Esophagus squamous epithelium (tissue), 5 donors: ENCODE measurements around the gene CACNA1H. TPM values are rescaled to one million over a fixed set of nuclear protein-coding genes. Genes with fewer than 3 reads are reported as not detected.
"Not testable (repeated sequence)": the region's sequence is repeated elsewhere in the genome, so short reads cannot be mapped to it uniquely, and the experiment has no call there.

Experiments
- DNase-seq: peaks from one replicate; lab custom pipeline; 2025; lab: John Stamatoyannopoulos, UW
- H3K27ac ChIP-seq, 4 donors: fragments of 200-600 bp; sonication (generic); one replicate each; pipeline ENCODE4 v1.5.1; 2016 to 2019; ENCODE audit warnings: mild to moderate bottlenecking in 1 of 4
- H3K27me3 ChIP-seq, 4 donors: fragments of 200-600 bp; sonication (generic); 1 replicate in 3 of 4; 2 replicates in 1 of 4; pipeline versions ENCODE4 v1.5.1 to v1.6.0; 2017 to 2021; ENCODE audit warnings: antibody characterized with exemption in 1 of 4
- H3K36me3 ChIP-seq, 3 donors: fragments of 200-600 bp; sonication (generic); one replicate each; pipeline ENCODE4 v1.5.1; 2016 to 2019
- H3K4me1 ChIP-seq, 3 donors: fragments of 200-600 bp; sonication (generic); one replicate each; pipeline ENCODE4 v1.5.1; 2017 to 2019
- H3K4me3 ChIP-seq, 4 donors: fragments of 200-600 bp; sonication (generic); 1 replicate in 3 of 4; 2 replicates in 1 of 4; pipeline ENCODE4 v1.5.1; 2016 to 2019; ENCODE audit warnings: mild to moderate bottlenecking in 2 of 4, moderate library complexity in 1 of 4
- H3K9me3 ChIP-seq, 3 donors: fragments of 200-600 bp; sonication (generic); one replicate each; pipeline ENCODE4 v1.5.1; 2016 to 2019
- POLR2A ChIP-seq, 4 donors: fragments of 450-650 bp; IDR thresholded peaks; one replicate each; pipeline ENCODE4 v1.6.1; 2017; ENCODE audit warnings: antibody characterized with exemption in 4 of 4, mild to moderate bottlenecking in 4 of 4, moderate library complexity in 3 of 4
- WGBS, 2 donors: methylation state at CpG; one replicate each; pipeline ENCODE4 v1.1.5; 2018; 5-methylcytosine and 5-hydroxymethylcytosine counted together
- intact Hi-C: fragments of 100-400 bp; cut with DNase I; formaldehyde crosslinking; loops from one replicate; pipeline ENCODE4 v1.15.0; 2022
- total RNA-seq, 4 donors: library from RNA; depleted of rRNA; stranded (reverse); fragments of >200 nt; gene quantifications; one replicate each; pipeline ENCODE4 v1.1.0, GENCODE V29; 2016
- TF ChIP-seq, protein P1 (sequence below), 6 experiments: fragments of 450-650 bp in 4 of 6; fragments of 200-600 bp in 2 of 6; sonication (generic) in 2 of 6; IDR thresholded peaks; one replicate each; pipeline ENCODE4 v1.5.1; 2016 to 2019; ENCODE audit warnings: antibody characterized with exemption in 6 of 6, mild to moderate bottlenecking in 4 of 6, moderate library complexity in 4 of 6
- donor health status: DM: yes; HTN: yes; CAD: no.

Gene CACNA1H
- total RNA-seq, 4 donors from 2014 or later, result 1.7 to 14.7 (median 5.6) TPM

DNA sequence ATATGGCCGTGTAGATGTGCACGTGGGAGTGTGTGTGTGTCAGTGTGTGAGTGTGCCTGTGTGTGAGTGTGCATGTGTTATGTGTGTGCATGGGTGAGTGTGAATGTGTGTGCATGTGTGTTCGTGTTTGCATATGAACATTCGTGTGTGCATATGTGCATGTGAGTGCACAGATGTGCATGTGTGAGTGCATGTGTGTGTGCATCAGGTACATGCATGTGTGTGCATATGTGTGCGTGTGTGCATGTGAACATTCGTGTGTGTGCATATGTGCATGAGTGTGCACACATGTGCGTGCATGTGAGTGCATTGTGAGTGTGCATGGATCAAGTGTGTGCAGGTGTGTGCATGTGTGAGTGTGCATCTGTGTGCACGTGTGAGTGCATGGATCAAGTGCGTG is 85.1 kb downstream of the CACNA1H start:
- H3K36me3 ChIP-seq, result no peaks in the 10 kb centered on the region
- no peak for DNase-seq
- no peak overlapping the region for H3K27ac ChIP-seq
- TF ChIP-seq POLR2A (IDR thresholded peaks at IDR 0.05), result no peak
- TF ChIP-seq, protein P1, sequence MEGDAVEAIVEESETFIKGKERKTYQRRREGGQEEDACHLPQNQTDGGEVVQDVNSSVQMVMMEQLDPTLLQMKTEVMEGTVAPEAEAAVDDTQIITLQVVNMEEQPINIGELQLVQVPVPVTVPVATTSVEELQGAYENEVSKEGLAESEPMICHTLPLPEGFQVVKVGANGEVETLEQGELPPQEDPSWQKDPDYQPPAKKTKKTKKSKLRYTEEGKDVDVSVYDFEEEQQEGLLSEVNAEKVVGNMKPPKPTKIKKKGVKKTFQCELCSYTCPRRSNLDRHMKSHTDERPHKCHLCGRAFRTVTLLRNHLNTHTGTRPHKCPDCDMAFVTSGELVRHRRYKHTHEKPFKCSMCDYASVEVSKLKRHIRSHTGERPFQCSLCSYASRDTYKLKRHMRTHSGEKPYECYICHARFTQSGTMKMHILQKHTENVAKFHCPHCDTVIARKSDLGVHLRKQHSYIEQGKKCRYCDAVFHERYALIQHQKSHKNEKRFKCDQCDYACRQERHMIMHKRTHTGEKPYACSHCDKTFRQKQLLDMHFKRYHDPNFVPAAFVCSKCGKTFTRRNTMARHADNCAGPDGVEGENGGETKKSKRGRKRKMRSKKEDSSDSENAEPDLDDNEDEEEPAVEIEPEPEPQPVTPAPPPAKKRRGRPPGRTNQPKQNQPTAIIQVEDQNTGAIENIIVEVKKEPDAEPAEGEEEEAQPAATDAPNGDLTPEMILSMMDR (IDR thresholded peaks at IDR 0.05), result no peak
- no peaks in the 10 kb centered on the region for H3K9me3 ChIP-seq
- intact Hi-C loops, result no loop called here
- no peaks in the 10 kb centered on the region for H3K4me1 ChIP-seq
- H3K4me3 ChIP-seq, result no peak overlapping the region
- H3K27me3 ChIP-seq, result peaks cover 0 to 5% (median 0%) of the 10 kb centered on the region in 4 donors
- 71 to 81% methylated on average over 9 of the region's 9 CpGs for WGBS, 2 donors

DNA sequence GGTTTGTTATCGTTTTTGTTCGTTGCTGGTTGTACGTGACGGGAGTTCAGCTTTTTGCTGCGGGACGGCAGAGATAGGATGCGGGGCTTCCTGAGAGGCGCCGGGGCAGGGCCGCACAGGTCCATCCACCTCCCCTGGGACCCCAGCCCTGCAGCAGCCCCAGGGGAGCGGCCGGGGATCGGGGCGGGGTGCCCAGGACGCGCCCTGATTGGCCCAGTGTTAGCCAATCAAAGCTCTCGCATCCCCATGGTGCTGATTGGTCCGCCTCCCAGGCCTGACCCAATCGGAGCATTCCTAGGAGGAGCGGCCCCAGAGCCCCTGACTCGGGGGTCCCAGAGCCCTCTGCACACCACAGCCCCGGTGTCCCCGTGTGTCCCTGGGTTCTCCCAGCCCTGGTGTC is 86.0 kb downstream of the CACNA1H start:
- H3K4me1 ChIP-seq, H3K27ac ChIP-seq, intact Hi-C loops, H3K9me3 ChIP-seq, DNase-seq, H3K27me3 ChIP-seq, H3K36me3 ChIP-seq, H3K4me3 ChIP-seq: not testable (repeated sequence)
- WGBS, 2 donors, result 61 to 82% methylated on average over 5 to 6 of the region's 23 CpGs

DNA sequence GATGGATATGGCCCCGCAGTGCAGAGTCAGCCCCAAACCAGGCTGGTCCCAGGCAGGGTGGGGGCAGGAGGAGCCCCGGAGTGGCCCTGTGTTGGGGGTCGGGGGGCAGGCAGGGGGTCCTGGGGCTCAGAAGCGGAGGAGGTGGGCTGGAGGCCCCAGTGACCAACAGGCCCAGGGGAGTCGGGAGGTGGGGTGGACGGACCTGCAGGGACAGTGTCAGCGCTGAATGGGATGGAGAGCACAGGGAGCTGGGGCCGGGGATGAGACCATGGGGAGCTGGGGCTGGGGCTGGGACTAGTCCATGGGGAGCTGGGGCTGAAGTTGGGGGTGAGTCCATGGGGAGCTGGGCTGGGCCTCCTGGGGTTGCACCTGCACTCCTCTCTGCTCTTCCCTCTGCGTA is 86.7 kb downstream of the CACNA1H start:
- intact Hi-C loops, H3K9me3 ChIP-seq, H3K4me3 ChIP-seq, H3K27ac ChIP-seq, H3K4me1 ChIP-seq, H3K36me3 ChIP-seq, DNase-seq: not testable (repeated sequence)
- peaks cover 0 to 15% (median 0%) of the 10 kb centered on the region in 4 donors for H3K27me3 ChIP-seq
- WGBS, 2 donors, result 90 to 100% methylated on average over 2 of the region's 9 CpGs

DNA sequence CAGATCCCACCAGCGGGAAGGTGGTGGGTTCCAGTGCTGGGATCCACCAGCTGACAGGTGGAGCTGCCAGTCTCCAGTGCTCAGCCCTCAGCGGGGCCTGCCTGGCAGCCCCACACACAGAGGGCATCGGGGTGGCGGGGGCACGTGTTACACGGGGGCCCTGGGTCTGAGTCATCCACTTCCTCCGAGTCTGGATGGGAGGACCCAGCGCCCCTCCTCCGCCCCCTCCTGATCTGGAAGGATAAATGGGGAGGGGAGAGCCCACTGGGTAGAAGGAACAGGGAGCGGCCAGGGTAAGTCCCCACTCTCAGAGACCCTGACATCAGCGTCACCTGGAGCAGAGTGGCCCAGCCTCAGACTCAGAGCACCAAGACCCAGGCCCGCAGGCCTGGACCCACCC is 87.5 kb downstream of the CACNA1H start, which contains the start of gene TPSAB1:
TPSAB1 (plus strand) TSS at position 270 of the 400 bp plus-strand sequence. CDS start 234 bp downstream, outside the sequence.
- H3K4me1 ChIP-seq, H3K27ac ChIP-seq, H3K9me3 ChIP-seq, intact Hi-C loops, H3K36me3 ChIP-seq, DNase-seq, H3K4me3 ChIP-seq: not testable (repeated sequence)
- no CpG with 5 or more reads among the region's 12 CpGs for WGBS, 2 donors
- peaks cover 0 to 23% (median 0%) of the 10 kb centered on the region in 4 donors for H3K27me3 ChIP-seq

DNA sequence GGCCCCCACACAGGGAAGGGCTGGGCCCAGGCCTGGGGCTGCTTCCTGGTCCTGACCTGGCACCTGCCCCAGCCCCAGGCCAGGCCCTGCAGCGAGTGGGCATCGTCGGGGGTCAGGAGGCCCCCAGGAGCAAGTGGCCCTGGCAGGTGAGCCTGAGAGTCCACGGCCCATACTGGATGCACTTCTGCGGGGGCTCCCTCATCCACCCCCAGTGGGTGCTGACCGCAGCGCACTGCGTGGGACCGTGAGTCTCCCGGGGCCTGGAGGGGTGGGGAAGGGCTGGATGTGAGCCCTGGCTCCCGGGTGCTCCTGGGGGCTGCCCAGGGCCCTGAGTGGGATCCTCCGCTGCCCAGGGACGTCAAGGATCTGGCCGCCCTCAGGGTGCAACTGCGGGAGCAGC is 88.2 kb downstream of the CACNA1H start:
- H3K9me3 ChIP-seq, H3K27ac ChIP-seq, DNase-seq, H3K4me1 ChIP-seq, intact Hi-C loops, H3K36me3 ChIP-seq, H3K4me3 ChIP-seq: not testable (repeated sequence)
- no CpG with 5 or more reads among the region's 15 CpGs for WGBS, 2 donors
- H3K27me3 ChIP-seq, result peaks cover 0 to 30% (median 0%) of the 10 kb centered on the region in 4 donors

DNA sequence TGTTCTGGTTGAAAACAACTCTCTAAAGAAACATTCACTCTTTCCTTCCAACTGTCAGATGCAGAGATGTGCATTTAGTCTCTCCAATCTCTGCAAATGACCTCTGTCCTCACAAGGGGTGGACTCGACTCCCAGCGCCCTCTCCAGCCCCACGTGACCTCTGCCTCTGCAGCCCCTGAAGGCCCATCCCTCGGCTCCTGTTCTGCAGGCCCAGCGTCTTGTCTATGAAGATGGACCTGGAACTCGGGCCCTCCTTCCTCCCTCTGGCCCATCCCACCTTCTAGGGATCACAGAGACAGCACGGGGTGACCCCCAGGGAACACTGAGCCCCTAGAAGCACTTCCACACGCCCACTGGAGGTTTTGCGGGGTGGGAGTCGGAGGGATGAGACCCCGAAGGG is 90.5 kb downstream of the CACNA1H start:
- peaks cover 0 to 41% (median 0%) of the 10 kb centered on the region in 4 donors for H3K27me3 ChIP-seq
- DNase-seq, H3K4me3 ChIP-seq, H3K4me1 ChIP-seq, H3K36me3 ChIP-seq, H3K9me3 ChIP-seq, intact Hi-C loops, H3K27ac ChIP-seq: not testable (repeated sequence)
- 50 to 75% methylated on average over 2 to 4 of the region's 11 CpGs for WGBS, 2 donors

DNA sequence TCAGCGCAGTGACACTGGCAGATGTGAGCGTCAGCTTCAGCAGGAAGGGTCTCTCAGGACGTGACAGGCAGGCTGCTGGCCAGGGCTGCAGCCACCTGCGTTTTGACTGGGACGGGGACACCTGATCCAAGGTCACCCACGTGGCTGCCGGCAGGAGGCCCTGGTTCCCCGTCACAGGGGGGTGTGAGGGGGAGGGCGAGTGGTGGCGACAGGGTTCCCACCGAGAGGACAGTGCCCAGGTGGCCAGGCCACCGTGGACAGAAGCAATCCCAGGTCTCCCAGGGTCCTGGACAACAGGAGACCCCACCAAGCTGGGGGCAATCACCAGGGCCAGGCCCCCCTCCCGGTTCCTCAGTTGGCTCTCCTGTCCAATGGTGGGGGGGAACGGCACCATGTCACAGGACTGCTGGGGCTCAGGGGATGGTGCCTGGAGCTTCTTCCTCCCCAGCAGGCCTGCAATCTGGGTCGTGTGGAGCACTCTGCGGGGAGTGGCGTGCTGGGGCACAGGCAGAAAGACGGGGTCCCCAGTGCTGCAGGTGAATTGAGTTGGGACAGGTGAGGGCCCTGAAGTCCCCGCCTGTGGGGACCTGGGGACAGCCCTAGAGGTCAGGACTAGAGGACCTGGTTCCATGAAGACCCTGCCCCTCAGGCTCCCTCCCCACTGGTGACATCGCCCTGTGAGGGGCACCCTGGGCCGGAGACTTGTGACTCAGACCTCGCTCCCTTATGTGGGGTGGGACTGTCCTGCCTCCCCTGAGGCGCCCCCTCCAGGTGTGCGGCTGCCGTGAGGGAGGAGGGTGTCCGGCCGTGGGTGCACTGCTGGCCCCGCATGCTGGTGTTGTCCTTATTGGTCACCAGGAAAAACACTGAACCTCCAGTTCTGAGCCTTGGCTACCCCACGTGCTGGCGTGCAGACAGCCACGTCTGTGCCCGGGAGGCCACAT is 91.3 kb downstream of the CACNA1H start:
- intact Hi-C loops, DNase-seq, H3K36me3 ChIP-seq, H3K4me3 ChIP-seq, H3K4me1 ChIP-seq, H3K9me3 ChIP-seq, H3K27ac ChIP-seq: not testable (repeated sequence)
- WGBS, 2 donors, result 63% methylated on average over 13 of the region's 32 CpGs; no CpG with 5 or more reads in 1 of the 2 donors
- peaks cover 0 to 44% (median 0%) of the 10 kb centered on the region in 4 donors for H3K27me3 ChIP-seq

DNA sequence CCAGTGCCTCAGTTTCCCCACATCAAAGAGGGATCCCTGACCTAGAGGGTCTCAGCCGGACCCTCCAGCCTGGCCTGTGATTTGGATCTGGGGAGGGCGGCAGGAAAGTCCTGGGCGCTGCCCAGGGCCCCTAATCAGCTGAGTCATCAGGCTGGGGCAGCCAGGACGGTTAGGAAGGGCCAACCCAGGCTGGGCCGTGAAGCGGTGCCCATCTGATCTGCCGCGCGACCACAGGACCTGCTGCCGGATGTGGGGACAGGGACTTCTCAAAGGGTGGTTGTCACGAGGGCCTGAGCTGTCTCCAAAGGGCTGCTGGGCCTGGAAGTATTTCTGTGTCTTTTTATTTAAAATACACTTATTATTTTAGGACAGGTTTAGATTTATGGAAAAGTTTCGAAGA is 92.0 kb downstream of the CACNA1H start:
- no peak for TF ChIP-seq POLR2A (IDR thresholded peaks at IDR 0.05)
- TF ChIP-seq, protein P1 (IDR thresholded peaks at IDR 0.05), result no peak
- Histone ChIP-seq H3K27me3 (peaks cover 0 to 39% (median 0%) of the 10 kb centered on the region in 4 donors), H3K36me3 (no peaks in the 10 kb centered on the region), H3K4me1 (no peaks in the 10 kb centered on the region), H3K27ac (no peak overlapping the region), H3K4me3 (no peak overlapping the region), H3K9me3 (no peaks in the 10 kb centered on the region)
- DNase-seq, result no peak
- intact Hi-C loops, result no loop called here
- 63 to 67% methylated on average over 6 to 9 of the region's 12 CpGs for WGBS, 2 donors
